Measurements from ENCODE around the gene ITGAE. TPM values are rescaled to one million over a fixed set of nuclear protein-coding genes. Genes with fewer than 3 reads are reported as not detected.
"Not testable (repeated sequence)": the region's sequence is repeated elsewhere in the genome, so short reads cannot be mapped to it uniquely, and the experiment has no call there.

Gene ITGAE
- total and polyA plus RNA-seq, 12 donors = 4.9 to 85.4 (median 33.7) TPM

DNA sequence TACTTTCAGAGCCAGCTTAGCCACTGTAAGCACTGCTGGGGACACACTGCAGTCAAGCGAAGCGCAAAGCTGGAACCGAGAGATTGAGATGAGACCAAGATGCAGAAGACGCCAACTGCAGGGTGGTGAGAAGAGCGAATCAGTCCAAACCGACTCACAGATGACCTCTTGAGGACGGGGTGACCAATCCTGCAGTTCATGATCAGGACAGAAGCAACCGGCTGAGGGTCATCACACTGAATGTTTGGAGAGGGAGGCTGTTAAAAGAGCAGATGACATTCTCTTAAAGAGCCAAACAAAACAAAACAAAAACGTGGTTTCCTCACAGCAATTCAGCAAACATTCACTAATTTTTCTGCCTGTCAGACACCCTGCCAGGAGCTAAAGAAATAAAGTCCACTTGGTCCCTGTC is 68.8 kb downstream of the ITGAE start:
- H3K4me3 ChIP-seq = no peak overlapping the region
- no peaks in the 10 kb centered on the region for H3K27me3 ChIP-seq
- no peaks in the 10 kb centered on the region for H3K4me1 ChIP-seq (replicated peaks in 1 of 2)
- intact Hi-C loops (cut with DNase I) = loop anchor here (10.0 kb wide), 1 partner anchor 113 kb away; the partner anchor contains the start of gene NCBP3 (in 2 of the 2)
- no peaks in the 10 kb centered on the region for H3K9me3 ChIP-seq (replicated peaks in 1 of 3)
- H3K27ac ChIP-seq = peak overlapping the region in 1 of 5 donors; percentile 17
- DNase-seq = peak in 5 of 7 donors; percentile 31 to 67 (median 43)
- TF ChIP-seq, protein P1, sequence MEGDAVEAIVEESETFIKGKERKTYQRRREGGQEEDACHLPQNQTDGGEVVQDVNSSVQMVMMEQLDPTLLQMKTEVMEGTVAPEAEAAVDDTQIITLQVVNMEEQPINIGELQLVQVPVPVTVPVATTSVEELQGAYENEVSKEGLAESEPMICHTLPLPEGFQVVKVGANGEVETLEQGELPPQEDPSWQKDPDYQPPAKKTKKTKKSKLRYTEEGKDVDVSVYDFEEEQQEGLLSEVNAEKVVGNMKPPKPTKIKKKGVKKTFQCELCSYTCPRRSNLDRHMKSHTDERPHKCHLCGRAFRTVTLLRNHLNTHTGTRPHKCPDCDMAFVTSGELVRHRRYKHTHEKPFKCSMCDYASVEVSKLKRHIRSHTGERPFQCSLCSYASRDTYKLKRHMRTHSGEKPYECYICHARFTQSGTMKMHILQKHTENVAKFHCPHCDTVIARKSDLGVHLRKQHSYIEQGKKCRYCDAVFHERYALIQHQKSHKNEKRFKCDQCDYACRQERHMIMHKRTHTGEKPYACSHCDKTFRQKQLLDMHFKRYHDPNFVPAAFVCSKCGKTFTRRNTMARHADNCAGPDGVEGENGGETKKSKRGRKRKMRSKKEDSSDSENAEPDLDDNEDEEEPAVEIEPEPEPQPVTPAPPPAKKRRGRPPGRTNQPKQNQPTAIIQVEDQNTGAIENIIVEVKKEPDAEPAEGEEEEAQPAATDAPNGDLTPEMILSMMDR (IDR thresholded peaks at IDR 0.05) = no peak
- no peak for TF ChIP-seq POLR2A (IDR thresholded peaks at IDR 0.05)
- H3K36me3 ChIP-seq (replicated peaks in 1 of 2) = no peaks in the 10 kb centered on the region
- 39 to 50% (median 46%) methylated on average over 8 to 9 of the region's 9 CpGs for WGBS, 4 donors

DNA sequence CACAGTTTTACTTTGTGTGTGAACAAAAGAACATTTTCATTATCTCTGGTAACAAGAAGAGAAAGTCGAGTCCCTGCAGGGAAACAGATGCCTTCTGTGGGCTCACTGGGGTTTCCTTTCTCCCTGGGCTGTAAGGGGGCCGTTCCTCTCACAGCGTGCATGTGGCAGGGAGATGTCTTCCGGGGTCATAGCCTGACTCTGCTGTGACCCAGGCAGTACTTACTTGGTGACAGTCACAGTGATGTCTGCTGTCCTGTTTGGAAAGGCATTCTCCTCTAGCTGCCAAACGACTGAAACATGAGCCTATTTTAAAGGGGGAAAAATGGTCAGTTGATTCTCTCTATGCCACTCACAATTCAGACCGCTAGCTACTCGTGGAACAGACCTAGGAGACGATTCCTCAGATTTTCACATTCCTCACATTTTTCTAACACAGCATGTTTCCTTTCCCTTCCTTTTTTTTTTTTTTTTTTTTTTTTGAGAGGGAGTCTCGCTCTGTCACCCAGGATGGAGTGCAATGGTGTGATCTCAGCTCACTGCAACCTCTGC is 70.0 kb downstream of the ITGAE start:
- no peaks in the 10 kb centered on the region for H3K27me3 ChIP-seq
- 57 to 61% (median 60%) methylated on average over 8 to 9 of the region's 9 CpGs for WGBS, 4 donors
- TF ChIP-seq, protein P1 (IDR thresholded peaks at IDR 0.05) = no peak
- TF ChIP-seq POLR2A (IDR thresholded peaks at IDR 0.05) = no peak
- no peaks in the 10 kb centered on the region for H3K4me1 ChIP-seq (replicated peaks in 1 of 2)
- intact Hi-C loops (cut with DNase I) = loop anchor here (10.0 kb wide), 1 partner anchor 114 kb away; the partner anchor contains the start of gene NCBP3 (in 2 of the 2)
- no peak overlapping the region for H3K4me3 ChIP-seq
- H3K9me3 ChIP-seq (replicated peaks in 1 of 3) = no peaks in the 10 kb centered on the region
- DNase-seq = no peak
- no peaks in the 10 kb centered on the region for H3K36me3 ChIP-seq (replicated peaks in 1 of 2)
- peak overlapping the region in 2 of 5 donors; percentile 15 to 53 for H3K27ac ChIP-seq

- DNase-seq = no peak
- Histone ChIP-seq H3K36me3 (replicated peaks in 1 of 2) (no peaks in the 10 kb centered on the region), H3K27ac (no peak overlapping the region), H3K4me3 (no peak overlapping the region), H3K27me3 (no peaks in the 10 kb centered on the region), H3K9me3 (replicated peaks in 1 of 3) (no peaks in the 10 kb centered on the region), H3K4me1 (replicated peaks in 1 of 2) (no peaks in the 10 kb centered on the region)
- WGBS, 4 donors = 67 to 96% (median 78%) methylated on average over 2 to 6 of the region's 6 CpGs
- intact Hi-C loops (cut with DNase I) = loop anchor here (10.0 kb wide), 1 partner anchor 115 kb away; the partner anchor contains the start of gene NCBP3 (in 2 of the 2)
- no peak for TF ChIP-seq POLR2A (IDR thresholded peaks at IDR 0.05)
- TF ChIP-seq, protein P1 (IDR thresholded peaks at IDR 0.05) = no peak
Measured at GRCh38 chr17:3729881-3730280, 71.1 kb downstream of the ITGAE start.

- 85 to 100% (median 98%) methylated on average over 3 of the region's 3 CpGs for WGBS, 4 donors
- H3K36me3 ChIP-seq (replicated peaks in 1 of 2); H3K9me3 ChIP-seq (replicated peaks in 1 of 3); H3K4me3 ChIP-seq; H3K27ac ChIP-seq; H3K27me3 ChIP-seq; H3K4me1 ChIP-seq (replicated peaks in 1 of 2); DNase-seq; intact Hi-C loops (cut with DNase I): not testable (repeated sequence)
Measured at GRCh38 chr17:3728099-3728498, 72.9 kb downstream of the ITGAE start.

GRCh38 chr17:3727041-3727440 is 73.9 kb downstream of the ITGAE start:
- Histone ChIP-seq H3K4me3 (no peak overlapping the region), H3K27me3 (no peaks in the 10 kb centered on the region), H3K9me3 (replicated peaks in 1 of 3) (no peaks in the 10 kb centered on the region), H3K4me1 (replicated peaks in 1 of 2) (peaks cover 9 to 18% of the 10 kb centered on the region in 2 donors), H3K27ac (no peak overlapping the region), H3K36me3 (replicated peaks in 1 of 2) (no peaks in the 10 kb centered on the region)
- DNase-seq = no peak
- TF ChIP-seq, protein P1 (IDR thresholded peaks at IDR 0.05) = no peak
- TF ChIP-seq POLR2A (IDR thresholded peaks at IDR 0.05) = no peak
- intact Hi-C loops (cut with DNase I) = no loop called here
- WGBS, 4 donors = 35 to 63% (median 42%) methylated on average over 2 of the region's 2 CpGs
